GM12878 (cell line): ENCODE results near the gene PEAR1. TPM values are rescaled to one million over a fixed set of nuclear protein-coding genes. Genes with fewer than 3 reads are reported as not detected.

ENCODE experiments used
- ATAC-seq: fragments of 200-7000 bp; cut with Tn5 transposase; 3 replicates; pipeline ENCODE4 v1.9.1; 2020; ENCODE audit warnings: mild to moderate bottlenecking, moderate library complexity
- BruUV-seq: library from RNA; stranded (reverse); fragments of 400-500 nt; replicated peaks from 2 replicates; lab custom pipeline; 2021; lab: Mats Ljungman, UMichigan
- CTCF ChIA-PET: fragments of 300-600 bp; sonication (Branson Sonifier 250); formaldehyde crosslinking; extraction: SDS; loops from one replicate; lab custom pipeline; 2021; ENCODE audit warnings: inconsistent platforms; lab: Yijun Ruan, JAX
- POLR2A ChIA-PET: fragments of 350-600 bp; formaldehyde crosslinking; extraction: SDS; loops from one replicate; lab custom pipeline; 2021; ENCODE audit warnings: inconsistent platforms; lab: Charles Lee
- RAD21 ChIA-PET: fragments of 300-600 bp; sonication (Branson Sonifier 250); formaldehyde crosslinking; loops from one replicate; lab custom pipeline; 2023; ENCODE audit warnings: antibody characterized with exemption; ENCODE audit not compliant: unreplicated experiment; lab: Charles Lee
- SMC1A ChIA-PET: fragments of 300-600 bp; sonication (Branson Sonifier 250); formaldehyde crosslinking; loops from one replicate; lab custom pipeline; 2023; ENCODE audit not compliant: unreplicated experiment, uncharacterized antibody; lab: Charles Lee
- DNase-seq: peaks from one replicate; pipeline ENCODE4 v3.0.0-alpha.2; 2011; ENCODE audit warnings: low read depth, low spot score
- FAIRE-seq: peaks from 3 replicates; lab custom pipeline; 2011; peaks lifted over from hg19 to GRCh38; lab: Jason Lieb, UNC
- H2AFZ ChIP-seq: 2 replicates; pipeline ENCODE4 v1.6.0; 2011; ENCODE audit warnings: low read depth, low read length, control low read depth; ENCODE audit not compliant: control insufficient read depth
- H3K27ac ChIP-seq: 2 replicates; pipeline ENCODE4 v1.5.1; 2011; ENCODE audit warnings: control low read depth; ENCODE audit not compliant: control insufficient read depth, insufficient read depth
- H3K27me3 ChIP-seq, 2 experiments: replicated peaks in 1 of 2; 2 replicates each; pipeline versions ENCODE4 v1.6.0 to v1.6.1; 2011; ENCODE audit warnings: low read length in 1 of 2; ENCODE audit not compliant: control insufficient read depth in 2 of 2, insufficient read depth in 2 of 2
- H3K36me3 ChIP-seq, 2 experiments: 2 replicates each; pipeline ENCODE4 v1.5.1; 2011; ENCODE audit warnings: low read length in 1 of 2; ENCODE audit not compliant: control insufficient read depth in 2 of 2, insufficient read depth in 2 of 2
- H3K4me1 ChIP-seq: 2 replicates; pipeline ENCODE4 v1.6.1; 2011; ENCODE audit warnings: mild to moderate bottlenecking, low read length, moderate library complexity, mixed read lengths; ENCODE audit not compliant: control insufficient read depth, insufficient read depth
- H3K4me2 ChIP-seq: 2 replicates; pipeline ENCODE4 v1.6.0; 2011; ENCODE audit warnings: control low read depth; ENCODE audit not compliant: control insufficient read depth, insufficient read depth
- H3K4me3 ChIP-seq: fragments of 200-600 bp; sonication (generic); 2 replicates; pipeline ENCODE4 v1.5.1; 2016
- H3K79me2 ChIP-seq: 2 replicates; pipeline ENCODE4 v1.6.0; 2011; ENCODE audit warnings: low read length; ENCODE audit not compliant: control insufficient read depth, insufficient read depth
- H3K9ac ChIP-seq: 2 replicates; pipeline ENCODE4 v1.8.0; 2011; ENCODE audit warnings: low read length, control low read depth, mixed read lengths; ENCODE audit not compliant: control insufficient read depth, insufficient read depth
- H3K9me3 ChIP-seq: replicated peaks from 3 replicates; pipeline ENCODE4 v1.5.1; 2011; ENCODE audit warnings: mild to moderate bottlenecking, low read length; ENCODE audit not compliant: control insufficient read depth, insufficient read depth
- H4K20me1 ChIP-seq: 2 replicates; pipeline ENCODE4 v1.6.0; 2011; ENCODE audit not compliant: control insufficient read depth, insufficient read depth
- ATF7 ChIP-seq: fragments of 450-650 bp; IDR thresholded peaks from 2 replicates; pipeline ENCODE4 v1.6.1; 2016; ENCODE audit warnings: low read depth, mild to moderate bottlenecking
- NR2F1 ChIP-seq: fragments of 450-650 bp; conservative IDR thresholded peaks from 2 replicates; pipeline ENCODE4 v1.6.1; 2017; ENCODE audit warnings: mild to moderate bottlenecking
- PML ChIP-seq: IDR thresholded peaks from 2 replicates; pipeline ENCODE4 v1.6.1; 2012; ENCODE audit warnings: low read length, inconsistent platforms
- SUZ12 ChIP-seq: fragments of 200-600 bp; sonication (generic); IDR thresholded peaks from one replicate; pipeline ENCODE4 v1.6.1; 2018; ENCODE audit warnings: antibody characterized with exemption, mild to moderate bottlenecking; ENCODE audit not compliant: unreplicated experiment
- WGBS: methylation state at CpG from one replicate; pipeline ENCODE4 v1.1.6; 2016; ENCODE audit warnings: low lambda C conversion rate; ENCODE audit not compliant: insufficient replicate concordance, insufficient coverage; ENCODE audit errors: missing lambda C conversion rate; 5-methylcytosine and 5-hydroxymethylcytosine counted together
- in situ Hi-C: fragments of 300-500 bp; cut with MboI; formaldehyde crosslinking; loops from 9 replicates; pipeline ENCODE4 v1.14.3; 2018; ENCODE audit warnings: mixed read lengths
- intact Hi-C: fragments of 100-400 bp; cut with micrococcal nuclease; formaldehyde crosslinking; loops from one replicate; pipeline ENCODE4 v1.14.2; 2022; ENCODE audit not compliant: unreplicated experiment
- polyA plus RNA-seq, 11 experiments: library from polyadenylated mRNA; depleted of rRNA in 4 of 11; unstranded in 6 of 11; stranded (reverse) in 5 of 11; fragments of >200 nt; fragmentation: Nextera tagmentation in 4 of 11; fragmentation: Illumina TruSeq in 1 of 11; extraction: Ambion mirVana in 4 of 11; extraction: Trizol in 1 of 11; gene quantifications; 1 replicate in 1 of 11; 2 replicates in 10 of 11; pipeline versions ENCODE4 v1.2.1 to v1.2.3, GENCODE V29; 2011 to 2016; ENCODE audit warnings: inconsistent platforms in 2 of 11, missing spikeins in 2 of 11, low read depth in 1 of 11
- total RNA-seq, 4 experiments: library from RNA; depleted of rRNA in 3 of 4; stranded (reverse); fragments of >200 nt in 3 of 4; fragmentation: Illumina TruSeq in 1 of 4; extraction: Trizol in 1 of 4; gene quantifications; 2 replicates each; pipeline versions ENCODE4 v1.2.1 to v1.2.3, GENCODE V29; 2013 to 2021
- TF ChIP-seq, protein P1 (sequence below): fragments of 450-650 bp; formaldehyde crosslinking; IDR thresholded peaks from 2 replicates; pipeline ENCODE4 v1.4.0; 2020; ENCODE audit warnings: mild to moderate bottlenecking, moderate library complexity

PEAR1 gene
- total and polyA plus RNA-seq, 10 of the 15 experiments (the other 5 are each of a cell fraction or from before 2014, with no cell fraction given): not detected

DNA sequence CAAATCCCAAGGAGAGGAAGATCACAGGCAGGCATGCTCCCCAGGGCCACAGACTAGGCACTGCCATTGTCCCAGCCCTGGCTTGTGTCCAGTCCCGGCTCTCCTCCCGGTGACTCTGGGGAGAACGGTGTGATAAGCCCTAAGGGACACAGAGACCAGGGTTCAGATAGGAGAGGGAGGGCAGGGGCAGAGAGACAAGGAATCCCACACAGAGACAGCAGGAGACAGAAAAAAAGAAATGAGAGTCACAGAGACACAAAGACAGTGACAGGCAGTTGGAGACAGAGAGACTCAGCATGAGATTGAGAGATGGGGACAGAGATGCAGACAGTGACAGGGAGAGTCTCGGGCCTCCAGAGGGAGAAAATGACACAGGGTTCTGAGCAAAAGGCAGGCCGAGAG is 35.0 kb upstream of the PEAR1 start:
- no peak overlapping the region for H2AFZ ChIP-seq
- ChIA-PET SMC1A (interaction anchor here (0.6 to 7.6 kb wide), 7 partner anchors 20 to 131 kb away, joined by 3 to 123 read pairs (median 22); partner anchors contain the start of genes ISG20L2 and METTL25B), CTCF (interaction anchor here (0.9 to 9.4 kb wide), 13 partner anchors 10 to 198 kb away, joined by 3 to 248 read pairs (median 14); partner anchors contain the start of genes CRABP2, ISG20L2 and METTL25B), RAD21 (interaction anchor here (1.6 to 7.0 kb wide), 5 partner anchors 10 to 169 kb away, joined by 3 to 115 read pairs (median 113); partner anchors contain the start of genes ISG20L2 and METTL25B), POLR2A (interaction anchor here (1.2 kb wide), 1 partner anchor 164 kb away, joined by 10 read pairs; no protein-coding TSS in a partner anchor)
- H3K27me3 ChIP-seq: peaks cover 11 to 22% of the 10 kb centered on the region in 2 experiments
- in situ Hi-C loops (no loop called here), intact Hi-C loops (loop anchor here (2.0 kb wide), 1 partner anchor 32 kb away; no protein-coding TSS in a partner anchor)
- no peak for DNase-seq
- H3K36me3 ChIP-seq: no peaks in the 10 kb centered on the region
- no peak for TF ChIP-seq ATF7
- TF ChIP-seq NR2F1: no peak
- TF ChIP-seq, protein P1, sequence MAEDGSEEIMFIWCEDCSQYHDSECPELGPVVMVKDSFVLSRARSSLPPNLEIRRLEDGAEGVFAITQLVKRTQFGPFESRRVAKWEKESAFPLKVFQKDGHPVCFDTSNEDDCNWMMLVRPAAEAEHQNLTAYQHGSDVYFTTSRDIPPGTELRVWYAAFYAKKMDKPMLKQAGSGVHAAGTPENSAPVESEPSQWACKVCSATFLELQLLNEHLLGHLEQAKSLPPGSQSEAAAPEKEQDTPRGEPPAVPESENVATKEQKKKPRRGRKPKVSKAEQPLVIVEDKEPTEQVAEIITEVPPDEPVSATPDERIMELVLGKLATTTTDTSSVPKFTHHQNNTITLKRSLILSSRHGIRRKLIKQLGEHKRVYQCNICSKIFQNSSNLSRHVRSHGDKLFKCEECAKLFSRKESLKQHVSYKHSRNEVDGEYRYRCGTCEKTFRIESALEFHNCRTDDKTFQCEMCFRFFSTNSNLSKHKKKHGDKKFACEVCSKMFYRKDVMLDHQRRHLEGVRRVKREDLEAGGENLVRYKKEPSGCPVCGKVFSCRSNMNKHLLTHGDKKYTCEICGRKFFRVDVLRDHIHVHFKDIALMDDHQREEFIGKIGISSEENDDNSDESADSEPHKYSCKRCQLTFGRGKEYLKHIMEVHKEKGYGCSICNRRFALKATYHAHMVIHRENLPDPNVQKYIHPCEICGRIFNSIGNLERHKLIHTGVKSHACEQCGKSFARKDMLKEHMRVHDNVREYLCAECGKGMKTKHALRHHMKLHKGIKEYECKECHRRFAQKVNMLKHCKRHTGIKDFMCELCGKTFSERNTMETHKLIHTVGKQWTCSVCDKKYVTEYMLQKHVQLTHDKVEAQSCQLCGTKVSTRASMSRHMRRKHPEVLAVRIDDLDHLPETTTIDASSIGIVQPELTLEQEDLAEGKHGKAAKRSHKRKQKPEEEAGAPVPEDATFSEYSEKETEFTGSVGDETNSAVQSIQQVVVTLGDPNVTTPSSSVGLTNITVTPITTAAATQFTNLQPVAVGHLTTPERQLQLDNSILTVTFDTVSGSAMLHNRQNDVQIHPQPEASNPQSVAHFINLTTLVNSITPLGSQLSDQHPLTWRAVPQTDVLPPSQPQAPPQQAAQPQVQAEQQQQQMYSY (CRISPR knock-in tag): no peak
- TF ChIP-seq PML: no peak
- TF ChIP-seq SUZ12: peak; percentile 29
- H3K9me3 ChIP-seq: no peaks in the 10 kb centered on the region
- 47% methylated on average over 4 of the region's 5 CpGs for WGBS
- no peak overlapping the region for H3K27ac ChIP-seq
- no TSS peak for BruUV-seq
- H3K9ac ChIP-seq: no peak overlapping the region
- H3K4me1 ChIP-seq: peaks cover 23% of the 10 kb centered on the region
- FAIRE-seq: no peak
- H4K20me1 ChIP-seq: no peaks in the 10 kb centered on the region
- H3K79me2 ChIP-seq: no peaks in the 10 kb centered on the region
- ATAC-seq: no peak
- no peak overlapping the region for H3K4me3 ChIP-seq
- H3K4me2 ChIP-seq: no peak overlapping the region
